Measurements from ENCODE around the gene SERPINA9.

The SERPINA9 gene

GRCh38 chr14:94470311-94470710, 5.7 kb downstream of the SERPINA9 start:
- H3K9me3 ChIP-seq (ENCODE audit: insufficient read depth, low read length) = 0 out of 2 replicates have a peak, but pooled peaks cover under 1% of the 10 kb centered on the region
- H3K27me3 ChIP-seq (ENCODE audit: insufficient read depth, insufficient read length) = no peaks in the 10 kb centered on the region
- no peak for TF ChIP-seq SUZ12 (IDR thresholded peaks at IDR 0.05; ENCODE audit: extremely low read depth, insufficient read depth, insufficient read length)
- no peak for TF ChIP-seq ZNF274 (IDR thresholded peaks at IDR 0.05; ENCODE audit: low read depth, low read length)
- TF ChIP-seq YY1 (IDR thresholded peaks at IDR 0.05; ENCODE audit: insufficient read depth, insufficient read length) = no peak
- peaks cover 2% of the 10 kb centered on the region for H3K4me1 ChIP-seq (ENCODE audit: insufficient read depth, insufficient read length)
- no peak for DNase-seq (ENCODE audit: low read depth, low spot score)
- no peak overlapping the region for H3K9ac ChIP-seq (ENCODE audit: insufficient read length, low read depth)
- H3K4me3 ChIP-seq (ENCODE audit: insufficient read length, low read depth) = no peak overlapping the region
- H3K36me3 ChIP-seq (ENCODE audit: insufficient read depth, insufficient read length, low read length) = no peaks in the 10 kb centered on the region

GRCh38 chr14:94469261-94469660, 6.7 kb downstream of the SERPINA9 start:
- no peaks in the 10 kb centered on the region for H3K36me3 ChIP-seq (ENCODE audit: insufficient read depth, insufficient read length, low read length)
- DNase-seq (ENCODE audit: low read depth, low spot score) = no peak
- no peak for TF ChIP-seq YY1 (IDR thresholded peaks at IDR 0.05; ENCODE audit: insufficient read depth, insufficient read length)
- TF ChIP-seq SUZ12 (IDR thresholded peaks at IDR 0.05; ENCODE audit: extremely low read depth, insufficient read depth, insufficient read length) = no peak
- TF ChIP-seq ZNF274 (IDR thresholded peaks at IDR 0.05; ENCODE audit: low read depth, low read length) = no peak
- H3K9ac ChIP-seq (ENCODE audit: insufficient read length, low read depth) = no peak overlapping the region
- H3K9me3 ChIP-seq (ENCODE audit: insufficient read depth, low read length) = peaks cover 11% of the 10 kb centered on the region
- no peak overlapping the region for H3K4me3 ChIP-seq (ENCODE audit: insufficient read length, low read depth)
- no peaks in the 10 kb centered on the region for H3K27me3 ChIP-seq (ENCODE audit: insufficient read depth, insufficient read length)
- H3K4me1 ChIP-seq (ENCODE audit: insufficient read depth, insufficient read length) = no peaks in the 10 kb centered on the region

- H3K9me3 ChIP-seq (ENCODE audit: insufficient read depth, low read length) = peaks cover 16% of the 10 kb centered on the region
- no peak overlapping the region for H3K4me3 ChIP-seq (ENCODE audit: insufficient read length, low read depth)
- TF ChIP-seq YY1 (IDR thresholded peaks at IDR 0.05; ENCODE audit: insufficient read depth, insufficient read length) (no peak), SUZ12 (IDR thresholded peaks at IDR 0.05; ENCODE audit: extremely low read depth, insufficient read depth, insufficient read length) (no peak), ZNF274 (IDR thresholded peaks at IDR 0.05; ENCODE audit: low read depth, low read length) (no peak)
- no peaks in the 10 kb centered on the region for H3K27me3 ChIP-seq (ENCODE audit: insufficient read depth, insufficient read length)
- no peak for DNase-seq (ENCODE audit: low read depth, low spot score)
- no peaks in the 10 kb centered on the region for H3K4me1 ChIP-seq (ENCODE audit: insufficient read depth, insufficient read length)
- H3K9ac ChIP-seq (ENCODE audit: insufficient read length, low read depth) = no peak overlapping the region
- H3K36me3 ChIP-seq (ENCODE audit: insufficient read depth, insufficient read length, low read length) = no peaks in the 10 kb centered on the region
Observed at GRCh38 chr14:94467728-94468520, 8.1 kb downstream of the SERPINA9 start.

GRCh38 chr14:94466706-94467370, 9.2 kb downstream of the SERPINA9 start:
- no peaks in the 10 kb centered on the region for H3K4me1 ChIP-seq (ENCODE audit: insufficient read depth, insufficient read length)
- TF ChIP-seq YY1 (IDR thresholded peaks at IDR 0.05; ENCODE audit: insufficient read depth, insufficient read length) (no peak), SUZ12 (IDR thresholded peaks at IDR 0.05; ENCODE audit: extremely low read depth, insufficient read depth, insufficient read length) (no peak), ZNF274 (IDR thresholded peaks at IDR 0.05; ENCODE audit: low read depth, low read length) (no peak)
- H3K27me3 ChIP-seq (ENCODE audit: insufficient read depth, insufficient read length) = no peaks in the 10 kb centered on the region
- no peaks in the 10 kb centered on the region for H3K36me3 ChIP-seq (ENCODE audit: insufficient read depth, insufficient read length, low read length)
- DNase-seq (ENCODE audit: low read depth, low spot score) = no peak
- H3K9ac ChIP-seq (ENCODE audit: insufficient read length, low read depth) = no peak overlapping the region
- H3K4me3 ChIP-seq (ENCODE audit: insufficient read length, low read depth) = no peak overlapping the region
- H3K9me3 ChIP-seq (ENCODE audit: insufficient read depth, low read length) = peaks cover 16% of the 10 kb centered on the region

GRCh38 chr14:94465042-94465441, 11.0 kb downstream of the SERPINA9 start:
- H3K4me1 ChIP-seq (ENCODE audit: insufficient read depth, insufficient read length) = no peaks in the 10 kb centered on the region
- H3K36me3 ChIP-seq (ENCODE audit: insufficient read depth, insufficient read length, low read length) = no peaks in the 10 kb centered on the region

GRCh38 chr14:94464290-94464689, 11.7 kb downstream of the SERPINA9 start:
- no peak overlapping the region for H3K4me3 ChIP-seq (ENCODE audit: insufficient read length, low read depth)
- H3K9ac ChIP-seq (ENCODE audit: insufficient read length, low read depth) = no peak overlapping the region
- no peaks in the 10 kb centered on the region for H3K4me1 ChIP-seq (ENCODE audit: insufficient read depth, insufficient read length)
- H3K9me3 ChIP-seq (ENCODE audit: insufficient read depth, low read length) = peaks cover 16% of the 10 kb centered on the region
- H3K27me3 ChIP-seq (ENCODE audit: insufficient read depth, insufficient read length) = no peaks in the 10 kb centered on the region
- DNase-seq (ENCODE audit: low read depth, low spot score) = no peak
- no peaks in the 10 kb centered on the region for H3K36me3 ChIP-seq (ENCODE audit: insufficient read depth, insufficient read length, low read length)
- TF ChIP-seq ZNF274 (IDR thresholded peaks at IDR 0.05; ENCODE audit: low read depth, low read length) (no peak), YY1 (IDR thresholded peaks at IDR 0.05; ENCODE audit: insufficient read depth, insufficient read length) (no peak), SUZ12 (IDR thresholded peaks at IDR 0.05; ENCODE audit: extremely low read depth, insufficient read depth, insufficient read length) (no peak)

More at GRCh38 chr14:94465042-94465441, 11.0 kb downstream of the SERPINA9 start:
- H3K9ac ChIP-seq (ENCODE audit: insufficient read length, low read depth) = no peak overlapping the region
- DNase-seq (ENCODE audit: low read depth, low spot score) = no peak
- H3K4me3 ChIP-seq (ENCODE audit: insufficient read length, low read depth) = no peak overlapping the region
- H3K27me3 ChIP-seq (ENCODE audit: insufficient read depth, insufficient read length) = no peaks in the 10 kb centered on the region
- H3K9me3 ChIP-seq (ENCODE audit: insufficient read depth, low read length) = peaks cover 16% of the 10 kb centered on the region
- no peak for TF ChIP-seq ZNF274 (IDR thresholded peaks at IDR 0.05; ENCODE audit: low read depth, low read length)
- no peak for TF ChIP-seq YY1 (IDR thresholded peaks at IDR 0.05; ENCODE audit: insufficient read depth, insufficient read length)
- no peak for TF ChIP-seq SUZ12 (IDR thresholded peaks at IDR 0.05; ENCODE audit: extremely low read depth, insufficient read depth, insufficient read length)
